Spinal cord (tissue), 10 donors: ENCODE measurements around the gene E2F6. TPM values are rescaled to one million over a fixed set of nuclear protein-coding genes. Genes with fewer than 3 reads are reported as not detected.

Experiments
- DNase-seq, 6 donors: peaks; one replicate each; pipeline versions ENCODE4 v3.0.0 to v3.0.0-alpha.2; 2013 to 2015; ENCODE audit warnings: low spot score in 6 of 6, low read depth in 4 of 6
- H3K27ac ChIP-seq: one replicate; pipeline ENCODE4 v1.5.1; 2013; ENCODE audit warnings: low read depth, low read length, control low read depth
- H3K27me3 ChIP-seq: one replicate; pipeline ENCODE4 v1.6.1; 2013; ENCODE audit warnings: low read length; ENCODE audit not compliant: control insufficient read depth, insufficient read depth
- H3K36me3 ChIP-seq: one replicate; pipeline ENCODE4 v1.6.1; 2013; ENCODE audit warnings: low read length; ENCODE audit not compliant: control insufficient read depth, insufficient read depth
- H3K4me1 ChIP-seq: one replicate; pipeline ENCODE4 v1.6.1; 2013; ENCODE audit warnings: low read length; ENCODE audit not compliant: control insufficient read depth, insufficient read depth
- H3K4me3 ChIP-seq: one replicate; pipeline ENCODE4 v1.5.1; 2013; ENCODE audit warnings: low read depth, low read length, control low read depth
- H3K9me3 ChIP-seq: one replicate; pipeline ENCODE4 v1.6.1; 2013; ENCODE audit warnings: low read length; ENCODE audit not compliant: control insufficient read depth, insufficient read depth
- WGBS: methylation state at CpG from one replicate; pipeline ENCODE4 v1.1.5; 2013; ENCODE audit warnings: missing lambda C conversion rate; ENCODE audit not compliant: insufficient coverage; 5-methylcytosine and 5-hydroxymethylcytosine counted together
- polyA plus RNA-seq, 2 donors: library from polyadenylated mRNA; unstranded; fragments of 120-200 nt; gene quantifications; one replicate each; pipeline ENCODE4 v1.2.1, GENCODE V29; 2013; ENCODE audit not compliant: insufficient read length in 2 of 2
- total RNA-seq, 2 donors: library from RNA; depleted of rRNA in 1 of 2; stranded (reverse); fragments of 120-200 nt in 1 of 2; fragments of >200 nt in 1 of 2; gene quantifications; one replicate each; pipeline versions ENCODE4 v1.2.3 to v1.2.4, GENCODE V29; 2013 to 2014
- donor health status: healthy.

The E2F6 gene
- total and polyA plus RNA-seq, 4 donors, result 13.7 to 20.0 (median 17.5) TPM

- no peak for DNase-seq
- no peaks in the 10 kb centered on the region for H3K36me3 ChIP-seq
- WGBS, result 100% methylated on average over 2 of the region's 2 CpGs
- H3K27me3 ChIP-seq, result no peaks in the 10 kb centered on the region
- H3K9me3 ChIP-seq, result no peaks in the 10 kb centered on the region
- H3K4me3 ChIP-seq, result no peak overlapping the region
- no peak overlapping the region for H3K27ac ChIP-seq
- peaks cover 23% of the 10 kb centered on the region for H3K4me1 ChIP-seq
These were observed 28.3 kb upstream of the E2F6 start for GRCh38 chr2:11494310-11494709.

GRCh38 chr2:11493282-11493681 lies 27.3 kb upstream of the E2F6 start:
- DNase-seq, result no peak
- no peak overlapping the region for H3K4me3 ChIP-seq
- H3K27ac ChIP-seq, result no peak overlapping the region
- WGBS, result no CpG with 5 or more reads among the region's 6 CpGs
- no peaks in the 10 kb centered on the region for H3K36me3 ChIP-seq
- no peaks in the 10 kb centered on the region for H3K9me3 ChIP-seq
- H3K27me3 ChIP-seq, result no peaks in the 10 kb centered on the region
- peaks cover 13% of the 10 kb centered on the region for H3K4me1 ChIP-seq

GRCh38 chr2:11492720-11493119 lies 26.8 kb upstream of the E2F6 start:
- H3K4me1 ChIP-seq, result peaks cover 13% of the 10 kb centered on the region
- H3K27me3 ChIP-seq, result no peaks in the 10 kb centered on the region
- no peaks in the 10 kb centered on the region for H3K36me3 ChIP-seq
- H3K4me3 ChIP-seq, result no peak overlapping the region
- no peak overlapping the region for H3K27ac ChIP-seq
- no peaks in the 10 kb centered on the region for H3K9me3 ChIP-seq
- no peak for DNase-seq
- 100% methylated on average over 1 of the region's 1 CpG for WGBS

GRCh38 chr2:11492244-11492643 lies 26.3 kb upstream of the E2F6 start:
- WGBS, result 76% methylated on average over 3 of the region's 3 CpGs

GRCh38 chr2:11491348-11491933 lies 25.5 kb upstream of the E2F6 start:
- no peak for DNase-seq
- no peak overlapping the region for H3K27ac ChIP-seq
- H3K36me3 ChIP-seq, result no peaks in the 10 kb centered on the region
- H3K9me3 ChIP-seq, result no peaks in the 10 kb centered on the region
- no peaks in the 10 kb centered on the region for H3K27me3 ChIP-seq
- 95% methylated on average over 2 of the region's 3 CpGs for WGBS
- no peak overlapping the region for H3K4me3 ChIP-seq
- peaks cover 13% of the 10 kb centered on the region for H3K4me1 ChIP-seq

More at GRCh38 chr2:11492244-11492643, 26.3 kb upstream of the E2F6 start:
- Histone ChIP-seq H3K27me3 (no peaks in the 10 kb centered on the region), H3K27ac (no peak overlapping the region), H3K4me3 (no peak overlapping the region), H3K36me3 (no peaks in the 10 kb centered on the region), H3K4me1 (peaks cover 13% of the 10 kb centered on the region), H3K9me3 (no peaks in the 10 kb centered on the region)
- DNase-seq, result no peak

GRCh38 chr2:11490194-11490593 lies 24.2 kb upstream of the E2F6 start:
- Histone ChIP-seq H3K27me3 (no peaks in the 10 kb centered on the region), H3K27ac (no peak overlapping the region), H3K4me3 (no peak overlapping the region), H3K36me3 (no peaks in the 10 kb centered on the region), H3K4me1 (peaks cover 5% of the 10 kb centered on the region), H3K9me3 (no peaks in the 10 kb centered on the region)
- no CpG with 5 or more reads among the region's 5 CpGs for WGBS
- DNase-seq, result no peak

- no peak for DNase-seq
- WGBS, result 49% methylated on average over 2 of the region's 3 CpGs
- Histone ChIP-seq H3K4me3 (no peak overlapping the region), H3K9me3 (no peaks in the 10 kb centered on the region), H3K36me3 (no peaks in the 10 kb centered on the region), H3K27me3 (peaks cover 2% of the 10 kb centered on the region), H3K4me1 (peaks cover 12% of the 10 kb centered on the region), H3K27ac (no peak overlapping the region)
These were observed 22.8 kb upstream of the E2F6 start for GRCh38 chr2:11488809-11489208.

GRCh38 chr2:11483806-11484617 lies 18.1 kb upstream of the E2F6 start:
- peak in 2 of 6 donors; percentile 25 to 49 for DNase-seq
- H3K4me3 ChIP-seq, result peak overlapping the region; percentile 73
- peaks cover 27% of the 10 kb centered on the region for H3K4me1 ChIP-seq
- no peaks in the 10 kb centered on the region for H3K9me3 ChIP-seq
- peaks cover 20% of the 10 kb centered on the region for H3K27me3 ChIP-seq
- no peaks in the 10 kb centered on the region for H3K36me3 ChIP-seq
- WGBS, result 34% methylated on average over 2 of the region's 7 CpGs
- peak overlapping the region; percentile 47 for H3K27ac ChIP-seq

- peak in 4 of 6 donors; percentile 55 to 85 (median 71) for DNase-seq
- H3K27ac ChIP-seq, result no peak overlapping the region
- WGBS, result under 1% methylated on average over 66 of the region's 70 CpGs
- no peaks in the 10 kb centered on the region for H3K9me3 ChIP-seq
- H3K4me3 ChIP-seq, result peak overlapping the region; percentile 73
- H3K27me3 ChIP-seq, result peaks cover 21% of the 10 kb centered on the region
- peaks cover 27% of the 10 kb centered on the region for H3K4me1 ChIP-seq
- no peaks in the 10 kb centered on the region for H3K36me3 ChIP-seq
These were observed 16.6 kb upstream of the E2F6 start for GRCh38 chr2:11482473-11483035.
